CD4-positive, alpha-beta T cell treated with Interleukin-21 for 1 hour (primary cell): ENCODE results near the gene TTC3.
"Not testable (repeated sequence)": the region's sequence is repeated elsewhere in the genome, so short reads cannot be mapped to it uniquely, and the experiment has no call there.

Experiments
- DNase-seq: peaks from one replicate; pipeline ENCODE4 v3.0.0-alpha.2; 2020

TTC3 gene

GRCh38 chr21:37202221-37203110 lies 129.4 kb downstream of the TTC3 start:
- DNase-seq: no peak

GRCh38 chr21:37204580-37204979 lies 131.5 kb downstream of the TTC3 start:
- no peak for DNase-seq

- no peak for DNase-seq
These were observed 133.4 kb downstream of the TTC3 start for GRCh38 chr21:37206496-37206895.

GRCh38 chr21:37207441-37208009 lies 134.5 kb downstream of the TTC3 start:
- no peak for DNase-seq

- DNase-seq: peak; percentile 22
These were observed 135.1 kb downstream of the TTC3 start for GRCh38 chr21:37208056-37208721.

GRCh38 chr21:37208741-37209225 lies 135.7 kb downstream of the TTC3 start:
- no peak for DNase-seq

- no peak for DNase-seq
These were observed 137.1 kb downstream of the TTC3 start for GRCh38 chr21:37210130-37210529.

GRCh38 chr21:37210799-37211198 lies 137.7 kb downstream of the TTC3 start:
- no peak for DNase-seq

- DNase-seq: no peak
These were observed 141.9 kb downstream of the TTC3 start for GRCh38 chr21:37214952-37215351.

- DNase-seq: peak; percentile 38
These were observed 146.8 kb downstream of the TTC3 start for GRCh38 chr21:37219761-37220432.

- DNase-seq: peak; percentile 44
These were observed 147.5 kb downstream of the TTC3 start for GRCh38 chr21:37220433-37220980.

GRCh38 chr21:37220981-37221664 lies 148.1 kb downstream of the TTC3 start:
- DNase-seq: peak; percentile 94

- not testable (repeated sequence) for DNase-seq
These were observed 149.2 kb downstream of the TTC3 start for GRCh38 chr21:37222248-37222647.

GRCh38 chr21:37223804-37224345 lies 150.8 kb downstream of the TTC3 start:
- no peak for DNase-seq

GRCh38 chr21:37224861-37225839 lies 152.1 kb downstream of the TTC3 start:
- DNase-seq: peak; percentile 49

- no peak for DNase-seq
These were observed 153.2 kb downstream of the TTC3 start for GRCh38 chr21:37226041-37226920.

GRCh38 chr21:37227071-37228002 lies 154.3 kb downstream of the TTC3 start:
- no peak for DNase-seq

- DNase-seq: no peak
These were observed 154.9 kb downstream of the TTC3 start for GRCh38 chr21:37228003-37228400.
